WTC11 (cell line): ENCODE data around the gene IKBIP. TPM values are rescaled to one million over a fixed set of nuclear protein-coding genes. Genes with fewer than 3 reads are reported as not detected.

Source experiments
- ATAC-seq: fragments of 200-7000 bp; cut with Tn5 transposase; 2 replicates; pipeline ENCODE4 v1.10.0; 2021; ENCODE audit warnings: mild to moderate bottlenecking, moderate library complexity
- CTCF ChIA-PET: fragments of 300-600 bp; sonication (Branson Sonifier 250); formaldehyde crosslinking; loops from one replicate; lab custom pipeline; 2021; ENCODE audit warnings: antibody characterized with exemption; lab: Charles Lee
- POLR2A ChIA-PET: fragments of 350-600 bp; sonication (Branson Sonifier 250); formaldehyde crosslinking; loops from one replicate; lab custom pipeline; 2021; ENCODE audit warnings: antibody characterized with exemption; lab: Charles Lee
- DNase-seq: peaks from one replicate; pipeline ENCODE4 v3.0.0; 2021; ENCODE audit warnings: low spot score
- H3K27ac Mint-ChIP-seq: 2 replicates; pipeline ENCODE4 v1.8.0; 2021; ENCODE audit warnings: mixed read lengths
- H3K27me3 Mint-ChIP-seq: 2 replicates; pipeline ENCODE4 v1.8.0; 2021; ENCODE audit warnings: low read depth, mild to moderate bottlenecking, moderate library complexity, mixed read lengths
- H3K36me3 Mint-ChIP-seq: 2 replicates; pipeline ENCODE4 v1.8.0; 2021; ENCODE audit warnings: mixed read lengths
- H3K4me1 Mint-ChIP-seq: 2 replicates; pipeline ENCODE4 v1.8.0; 2022; ENCODE audit warnings: mixed read lengths
- H3K4me3 Mint-ChIP-seq: 2 replicates; pipeline ENCODE4 v1.8.0; 2021; ENCODE audit warnings: mild to moderate bottlenecking, moderate library complexity, mixed read lengths
- H3K9me3 Mint-ChIP-seq: 2 replicates; pipeline ENCODE4 v1.8.0; 2021; ENCODE audit warnings: mixed read lengths
- EMX1 ChIP-seq: fragments of 250-450 bp; sonication (Bioruptor Pico); IDR thresholded peaks from 2 replicates; pipeline ENCODE4 v1.8.0; 2021; ENCODE audit warnings: mild to moderate bottlenecking
- FOXP4 ChIP-seq: sonication (generic); formaldehyde crosslinking; IDR thresholded peaks from 2 replicates; pipeline ENCODE4 v1.8.0; 2022; ENCODE audit warnings: mild to moderate bottlenecking, missing genetic modification reagents
- GABPB1 ChIP-seq: sonication (generic); formaldehyde crosslinking; IDR thresholded peaks from 2 replicates; pipeline ENCODE4 v1.8.1; 2023; ENCODE audit warnings: mild to moderate bottlenecking, missing genetic modification reagents
- HMGXB4 ChIP-seq: sonication (generic); formaldehyde crosslinking; IDR thresholded peaks from 2 replicates; pipeline ENCODE4 v1.8.1; 2023; ENCODE audit warnings: mild to moderate bottlenecking, moderate library complexity, missing genetic modification reagents
- RELA ChIP-seq: sonication (generic); formaldehyde crosslinking; IDR thresholded peaks from 2 replicates; pipeline ENCODE4 v1.8.1; 2022; ENCODE audit warnings: missing genetic modification reagents, mild to moderate bottlenecking, borderline replicate concordance
- RORB ChIP-seq: fragments of 250-450 bp; sonication (Bioruptor Pico); IDR thresholded peaks from 2 replicates; pipeline ENCODE4 v1.9.0; 2021; ENCODE audit warnings: mild to moderate bottlenecking
- TEAD1 ChIP-seq: sonication (generic); formaldehyde crosslinking; IDR thresholded peaks from 2 replicates; pipeline ENCODE4 v1.8.0; 2022; ENCODE audit warnings: mild to moderate bottlenecking, missing genetic modification reagents
- TEAD4 ChIP-seq: sonication (generic); formaldehyde crosslinking; IDR thresholded peaks from 2 replicates; pipeline ENCODE4 v1.8.0; 2022; ENCODE audit warnings: mild to moderate bottlenecking, missing genetic modification reagents
- ZNF138 ChIP-seq: sonication (generic); formaldehyde crosslinking; conservative IDR thresholded peaks from 2 replicates; pipeline ENCODE4 v1.8.1; 2022; ENCODE audit warnings: mild to moderate bottlenecking, moderate library complexity, missing genetic modification reagents
- ZNF423 ChIP-seq: fragments of 250-450 bp; sonication (Bioruptor Pico); IDR thresholded peaks from 2 replicates; pipeline ENCODE4 v2.1.2; 2022; ENCODE audit warnings: mild to moderate bottlenecking, moderate library complexity
- ZNF512 ChIP-seq: sonication (generic); formaldehyde crosslinking; IDR thresholded peaks from 2 replicates; pipeline ENCODE4 v1.8.1; 2022; ENCODE audit warnings: missing genetic modification reagents, borderline replicate concordance
- ZNF532 ChIP-seq: fragments of 250-450 bp; sonication (Bioruptor Pico); IDR thresholded peaks from 2 replicates; pipeline ENCODE4 v1.9.0; 2021; ENCODE audit warnings: mild to moderate bottlenecking, borderline replicate concordance
- ZNF671 ChIP-seq: fragments of 250-450 bp; sonication (Bioruptor Pico); IDR thresholded peaks from 2 replicates; pipeline ENCODE4 v1.8.0; 2021; ENCODE audit warnings: mild to moderate bottlenecking
- ZSCAN18 ChIP-seq: fragments of 250-450 bp; sonication (Bioruptor Pico); IDR thresholded peaks from 2 replicates; pipeline ENCODE4 v2.1.2; 2022; ENCODE audit warnings: mild to moderate bottlenecking, moderate library complexity
- total RNA-seq: library from RNA; stranded (reverse); gene quantifications from 3 replicates; pipeline ENCODE4 v1.2.3, GENCODE V29; 2021
- TF ChIP-seq, protein P1 (sequence below): sonication (generic); formaldehyde crosslinking; IDR thresholded peaks from 2 replicates; pipeline ENCODE4 v1.8.1; 2023; ENCODE audit warnings: mild to moderate bottlenecking, missing genetic modification reagents, moderate library complexity
- TF ChIP-seq, protein P2 (sequence below): sonication (generic); formaldehyde crosslinking; IDR thresholded peaks from 2 replicates; pipeline ENCODE4 v1.8.0; 2022; ENCODE audit warnings: mild to moderate bottlenecking, missing genetic modification reagents
- TF ChIP-seq, protein P3 (sequence below): sonication (generic); formaldehyde crosslinking; conservative IDR thresholded peaks from 2 replicates; pipeline ENCODE4 v1.8.1; 2022; ENCODE audit warnings: mild to moderate bottlenecking, missing genetic modification reagents

IKBIP gene
- total RNA-seq, 1 experiment from 2014 or later, result 15.5 TPM

DNA sequence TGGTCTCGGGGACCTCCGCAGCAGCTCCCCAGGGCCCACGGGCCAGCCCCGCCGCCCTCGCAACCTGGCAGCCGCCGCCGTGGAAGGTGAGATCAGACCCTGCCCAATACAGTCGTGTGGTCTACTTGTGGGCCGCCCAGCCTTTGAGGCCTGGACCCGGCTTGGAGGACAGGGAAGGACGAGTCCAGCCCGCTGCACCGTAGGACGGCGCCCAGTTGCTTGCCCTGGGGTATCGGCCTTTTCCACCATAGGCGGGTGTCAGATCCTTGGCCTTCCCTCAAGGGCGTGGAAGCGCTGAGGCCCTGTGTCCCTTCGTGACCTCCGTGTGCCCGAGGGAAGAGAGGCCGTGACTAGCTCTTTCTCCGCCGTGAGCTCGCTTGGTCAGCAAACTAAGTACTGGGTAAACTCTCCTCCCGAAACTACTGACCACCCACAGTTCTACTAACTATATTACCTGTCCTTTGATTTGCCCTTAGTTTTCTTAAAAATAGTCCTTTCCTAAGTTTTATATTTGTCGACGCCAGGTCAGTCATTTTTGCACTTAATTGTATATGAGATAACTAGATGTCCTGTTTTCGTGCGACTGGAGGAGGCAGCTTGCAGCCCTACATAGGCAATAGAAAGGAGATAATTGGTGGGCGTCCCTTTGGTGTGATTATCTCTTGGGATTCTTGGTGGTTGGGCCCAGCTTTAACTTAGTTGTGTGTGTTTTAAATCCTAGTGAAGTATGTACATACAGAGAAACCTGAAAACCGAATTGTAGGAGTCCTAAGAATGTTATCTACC lies 50.3 kb downstream of the IKBIP start:
- peaks cover 50% of the 10 kb centered on the region for H3K36me3 Mint-ChIP-seq
- peak overlapping the region; percentile 98 for H3K4me3 Mint-ChIP-seq
- peaks cover 22% of the 10 kb centered on the region for H3K4me1 Mint-ChIP-seq
- DNase-seq, result no peak
- H3K27me3 Mint-ChIP-seq, result no peaks in the 10 kb centered on the region
- ChIA-PET CTCF (interaction anchor here (1.0 to 2.5 kb wide), 5 partner anchors 22 to 404 kb away, joined by 5 to 20 read pairs (median 7); no protein-coding TSS in a partner anchor), POLR2A (interaction anchor here (0.5 to 2.0 kb wide), 6 partner anchors 10 to 180 kb away, joined by 3 to 8 read pairs (median 4); partner anchors contain the start of genes APAF1, IKBIP and TMPO)
- TF ChIP-seq, protein P1, sequence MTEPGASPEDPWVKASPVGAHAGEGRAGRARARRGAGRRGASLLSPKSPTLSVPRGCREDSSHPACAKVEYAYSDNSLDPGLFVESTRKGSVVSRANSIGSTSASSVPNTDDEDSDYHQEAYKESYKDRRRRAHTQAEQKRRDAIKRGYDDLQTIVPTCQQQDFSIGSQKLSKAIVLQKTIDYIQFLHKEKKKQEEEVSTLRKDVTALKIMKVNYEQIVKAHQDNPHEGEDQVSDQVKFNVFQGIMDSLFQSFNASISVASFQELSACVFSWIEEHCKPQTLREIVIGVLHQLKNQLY (CRISPR knock-in tag), result peak; percentile 40; the same call in 1 of the 2 replicates
- TF ChIP-seq HMGXB4 (CRISPR knock-in tag) (peak; percentile 50; the same call in 1 of the 2 replicates), ZNF423 (CRISPR knock-in tag) (no peak), RELA (CRISPR knock-in tag) (peak; percentile 42; the same call in 1 of the 2 replicates)
- peak overlapping the region; percentile 99 for H3K27ac Mint-ChIP-seq
- no peak for ATAC-seq
- no peaks in the 10 kb centered on the region for H3K9me3 Mint-ChIP-seq

GRCh38 chr12:98593351-98594049 lies 51.1 kb downstream of the IKBIP start, which contains the start of gene SLC25A3:
Gene SLC25A3, plus strand, starts transcription at chr12:98593686. Its CDS starts 293 bp downstream, at chr12:98593979.
- ATAC-seq (peak; percentile 97), DNase-seq (peak; percentile 95)
- Mint-ChIP-seq H3K9me3 (no peaks in the 10 kb centered on the region), H3K36me3 (peaks cover 43% of the 10 kb centered on the region), H3K4me3 (peak within 1 kb of the TSS; percentile 98), H3K4me1 (peaks cover 22% of the 10 kb centered on the region), H3K27ac (peak within 1 kb of the TSS; percentile 99), H3K27me3 (no peaks in the 10 kb centered on the region)
- ChIA-PET POLR2A (interaction anchor here (0.5 to 2.0 kb wide), 13 partner anchors 10 to 208 kb away, joined by 3 to 8 read pairs (median 3); partner anchors contain the start of genes APAF1, IKBIP and TMPO), CTCF (interaction anchor here (0.6 to 2.5 kb wide), 13 partner anchors 20 to 1606 kb away, joined by 3 to 20 read pairs (median 4); no protein-coding TSS in a partner anchor)
- peak; percentile 42; the same call in 1 of the 2 replicates for TF ChIP-seq TEAD1 (CRISPR knock-in tag)
- TF ChIP-seq EMX1 (CRISPR knock-in tag), result no peak
- no peak for TF ChIP-seq ZNF671 (CRISPR knock-in tag)
- peak; percentile 26 for TF ChIP-seq FOXP4
- TF ChIP-seq TEAD4 (CRISPR knock-in tag), result no peak
- TF ChIP-seq, protein P2, sequence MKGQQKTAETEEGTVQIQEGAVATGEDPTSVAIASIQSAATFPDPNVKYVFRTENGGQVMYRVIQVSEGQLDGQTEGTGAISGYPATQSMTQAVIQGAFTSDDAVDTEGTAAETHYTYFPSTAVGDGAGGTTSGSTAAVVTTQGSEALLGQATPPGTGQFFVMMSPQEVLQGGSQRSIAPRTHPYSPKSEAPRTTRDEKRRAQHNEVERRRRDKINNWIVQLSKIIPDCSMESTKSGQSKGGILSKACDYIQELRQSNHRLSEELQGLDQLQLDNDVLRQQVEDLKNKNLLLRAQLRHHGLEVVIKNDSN, result 0 out of 2 replicates have a peak, but pooled peaks have one; percentile 50
- TF ChIP-seq ZNF138 (CRISPR knock-in tag), result no peak
- TF ChIP-seq, protein P3, sequence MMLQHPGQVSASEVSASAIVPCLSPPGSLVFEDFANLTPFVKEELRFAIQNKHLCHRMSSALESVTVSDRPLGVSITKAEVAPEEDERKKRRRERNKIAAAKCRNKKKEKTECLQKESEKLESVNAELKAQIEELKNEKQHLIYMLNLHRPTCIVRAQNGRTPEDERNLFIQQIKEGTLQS, result no peak
- TF ChIP-seq GABPB1 (CRISPR knock-in tag), result peak; percentile 66; the same call in 1 of the 2 replicates
- no peak for TF ChIP-seq ZNF512 (CRISPR knock-in tag)
- no peak for TF ChIP-seq ZNF532 (CRISPR knock-in tag)
- no peak for TF ChIP-seq RORB
- no peak for TF ChIP-seq ZSCAN18
